Osteocyte (in vitro differentiated cells): Measurements from ENCODE around the gene GSAP. TPM values are rescaled to one million over a fixed set of nuclear protein-coding genes. Genes with fewer than 3 reads are reported as not detected.

Experiments used
- DNase-seq: peaks from one replicate; pipeline ENCODE4 v3.0.0; 2021; ENCODE audit warnings: mixed read lengths; ENCODE audit not compliant: unreplicated experiment; ENCODE audit errors: extremely low spot score
- H3K27ac Mint-ChIP-seq: one replicate; pipeline ENCODE4 v1.8.0; 2021; ENCODE audit warnings: mild to moderate bottlenecking, mixed read lengths; ENCODE audit not compliant: unreplicated experiment
- H3K27me3 Mint-ChIP-seq: one replicate; pipeline ENCODE4 v1.8.0; 2021; ENCODE audit warnings: mixed read lengths; ENCODE audit not compliant: unreplicated experiment
- H3K36me3 Mint-ChIP-seq: one replicate; pipeline ENCODE4 v1.8.0; 2021; ENCODE audit warnings: mixed read lengths; ENCODE audit not compliant: unreplicated experiment
- H3K4me1 Mint-ChIP-seq: one replicate; pipeline ENCODE4 v1.8.0; 2021; ENCODE audit warnings: mixed read lengths; ENCODE audit not compliant: unreplicated experiment
- H3K4me3 Mint-ChIP-seq: one replicate; pipeline ENCODE4 v1.8.0; 2021; ENCODE audit warnings: mild to moderate bottlenecking, moderate library complexity, mixed read lengths; ENCODE audit not compliant: unreplicated experiment
- H3K9me3 Mint-ChIP-seq: one replicate; pipeline ENCODE4 v1.8.0; 2021; ENCODE audit warnings: mixed read lengths; ENCODE audit not compliant: unreplicated experiment
- total RNA-seq: library from RNA; stranded (reverse); gene quantifications from 2 replicates; pipeline ENCODE4 v1.2.1, GENCODE V29; 2021
- TF ChIP-seq, protein P1 (sequence below): fragments of 200-600 bp; sonication (generic); IDR thresholded peaks from 2 replicates; pipeline ENCODE4 v1.5.0; 2021; ENCODE audit warnings: antibody characterized with exemption, mild to moderate bottlenecking, moderate library complexity

GSAP gene
- total RNA-seq, 1 donor from 2014 or later, result 0.83 TPM

DNA sequence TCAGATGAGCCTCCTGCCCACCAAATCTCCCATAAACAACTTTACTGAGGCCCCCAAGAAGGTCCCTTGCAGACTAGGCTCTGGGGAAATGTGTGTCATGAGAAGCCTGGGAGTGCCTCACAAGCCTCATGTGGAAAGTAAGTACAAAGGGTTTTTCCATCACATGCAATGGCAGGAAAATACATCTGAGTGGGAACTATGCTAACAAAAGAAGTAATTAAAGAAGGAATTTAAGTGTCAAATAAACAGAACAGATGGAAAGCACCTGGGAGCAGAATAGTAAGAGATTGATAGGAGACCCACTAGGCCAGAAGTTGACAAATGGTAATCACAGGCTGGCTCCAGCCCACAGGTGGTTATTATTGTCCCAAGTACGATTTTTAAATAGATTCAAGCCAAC, 20.5 kb downstream of the GSAP start:
- Mint-ChIP-seq H3K9me3 (no peaks in the 10 kb centered on the region), H3K36me3 (no peaks in the 10 kb centered on the region), H3K4me1 (peaks cover 5% of the 10 kb centered on the region), H3K27me3 (no peaks in the 10 kb centered on the region), H3K4me3 (no peak overlapping the region), H3K27ac (no peak overlapping the region)
- DNase-seq, result no peak
- TF ChIP-seq, protein P1, sequence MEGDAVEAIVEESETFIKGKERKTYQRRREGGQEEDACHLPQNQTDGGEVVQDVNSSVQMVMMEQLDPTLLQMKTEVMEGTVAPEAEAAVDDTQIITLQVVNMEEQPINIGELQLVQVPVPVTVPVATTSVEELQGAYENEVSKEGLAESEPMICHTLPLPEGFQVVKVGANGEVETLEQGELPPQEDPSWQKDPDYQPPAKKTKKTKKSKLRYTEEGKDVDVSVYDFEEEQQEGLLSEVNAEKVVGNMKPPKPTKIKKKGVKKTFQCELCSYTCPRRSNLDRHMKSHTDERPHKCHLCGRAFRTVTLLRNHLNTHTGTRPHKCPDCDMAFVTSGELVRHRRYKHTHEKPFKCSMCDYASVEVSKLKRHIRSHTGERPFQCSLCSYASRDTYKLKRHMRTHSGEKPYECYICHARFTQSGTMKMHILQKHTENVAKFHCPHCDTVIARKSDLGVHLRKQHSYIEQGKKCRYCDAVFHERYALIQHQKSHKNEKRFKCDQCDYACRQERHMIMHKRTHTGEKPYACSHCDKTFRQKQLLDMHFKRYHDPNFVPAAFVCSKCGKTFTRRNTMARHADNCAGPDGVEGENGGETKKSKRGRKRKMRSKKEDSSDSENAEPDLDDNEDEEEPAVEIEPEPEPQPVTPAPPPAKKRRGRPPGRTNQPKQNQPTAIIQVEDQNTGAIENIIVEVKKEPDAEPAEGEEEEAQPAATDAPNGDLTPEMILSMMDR, result no peak

DNA sequence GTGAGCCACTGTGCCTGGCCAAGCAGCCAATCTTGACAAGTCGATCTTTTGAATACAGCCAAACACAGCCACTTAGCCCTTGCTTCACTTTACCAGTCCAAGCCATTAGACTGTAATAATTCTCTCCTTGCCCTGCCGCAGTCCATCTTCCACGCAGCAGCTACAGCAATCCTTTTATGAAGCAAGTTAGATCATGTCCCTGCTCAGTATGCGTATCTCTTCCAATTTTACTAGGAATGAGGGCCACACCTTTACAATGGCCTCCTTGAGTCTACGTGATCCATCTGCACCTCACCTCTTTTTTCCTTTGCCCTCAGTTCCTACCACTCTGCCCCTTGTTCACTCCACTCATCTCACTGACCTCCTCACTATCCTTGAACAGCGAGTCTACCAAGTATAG, 22.2 kb downstream of the GSAP start:
- H3K27me3 Mint-ChIP-seq, result no peaks in the 10 kb centered on the region
- no peak overlapping the region for H3K4me3 Mint-ChIP-seq
- DNase-seq, result no peak
- H3K27ac Mint-ChIP-seq, result no peak overlapping the region
- H3K4me1 Mint-ChIP-seq, result peaks cover 5% of the 10 kb centered on the region
- TF ChIP-seq, protein P1, result no peak
- H3K36me3 Mint-ChIP-seq, result no peaks in the 10 kb centered on the region
- no peaks in the 10 kb centered on the region for H3K9me3 Mint-ChIP-seq

DNA sequence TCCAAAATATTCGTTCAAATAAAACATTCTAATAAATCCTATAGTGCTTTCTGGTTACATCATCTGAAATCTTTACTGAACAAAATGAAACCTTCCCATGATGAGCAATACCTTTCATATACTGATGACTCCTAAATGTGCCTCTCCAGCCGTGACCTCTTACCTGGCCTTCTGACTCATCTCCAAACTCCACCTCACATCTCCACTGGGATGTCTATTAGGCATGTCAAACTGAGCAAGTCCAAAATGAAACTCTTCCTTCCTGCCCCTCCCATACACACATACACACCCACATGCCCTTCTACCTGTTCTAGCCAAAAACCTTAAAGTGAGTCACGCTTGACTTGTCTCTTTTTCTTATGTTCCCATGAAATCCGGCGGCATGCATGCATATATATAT, 22.9 kb downstream of the GSAP start:
- no peak for DNase-seq
- no peaks in the 10 kb centered on the region for H3K9me3 Mint-ChIP-seq
- H3K36me3 Mint-ChIP-seq, result no peaks in the 10 kb centered on the region
- H3K4me1 Mint-ChIP-seq, result peaks cover 8% of the 10 kb centered on the region
- no peak overlapping the region for H3K27ac Mint-ChIP-seq
- H3K27me3 Mint-ChIP-seq, result no peaks in the 10 kb centered on the region
- H3K4me3 Mint-ChIP-seq, result no peak overlapping the region
- TF ChIP-seq, protein P1, result no peak

DNA sequence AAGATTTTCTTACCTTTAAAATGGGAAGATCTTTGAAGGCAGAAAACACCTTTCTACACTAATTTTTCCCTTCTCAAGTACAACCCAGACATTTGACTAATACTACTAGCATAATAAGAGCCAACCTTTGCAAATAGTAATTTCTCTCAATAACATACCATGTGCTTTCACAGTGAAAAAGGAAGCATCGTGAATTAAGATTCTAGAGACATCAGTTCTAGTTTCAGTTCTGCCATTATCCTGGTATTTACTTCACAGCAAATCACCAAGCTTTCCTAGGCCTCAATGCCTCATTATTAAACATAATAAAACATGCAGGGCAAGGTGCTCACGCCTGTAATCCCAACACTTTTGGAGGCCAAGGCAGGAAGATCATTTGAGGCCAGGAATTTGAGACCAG, 24.9 kb downstream of the GSAP start:
- Mint-ChIP-seq H3K4me3 (no peak overlapping the region), H3K27ac (no peak overlapping the region), H3K36me3 (no peaks in the 10 kb centered on the region), H3K27me3 (no peaks in the 10 kb centered on the region), H3K4me1 (peaks cover 17% of the 10 kb centered on the region), H3K9me3 (no peaks in the 10 kb centered on the region)
- TF ChIP-seq, protein P1, result no peak
- no peak for DNase-seq

DNA sequence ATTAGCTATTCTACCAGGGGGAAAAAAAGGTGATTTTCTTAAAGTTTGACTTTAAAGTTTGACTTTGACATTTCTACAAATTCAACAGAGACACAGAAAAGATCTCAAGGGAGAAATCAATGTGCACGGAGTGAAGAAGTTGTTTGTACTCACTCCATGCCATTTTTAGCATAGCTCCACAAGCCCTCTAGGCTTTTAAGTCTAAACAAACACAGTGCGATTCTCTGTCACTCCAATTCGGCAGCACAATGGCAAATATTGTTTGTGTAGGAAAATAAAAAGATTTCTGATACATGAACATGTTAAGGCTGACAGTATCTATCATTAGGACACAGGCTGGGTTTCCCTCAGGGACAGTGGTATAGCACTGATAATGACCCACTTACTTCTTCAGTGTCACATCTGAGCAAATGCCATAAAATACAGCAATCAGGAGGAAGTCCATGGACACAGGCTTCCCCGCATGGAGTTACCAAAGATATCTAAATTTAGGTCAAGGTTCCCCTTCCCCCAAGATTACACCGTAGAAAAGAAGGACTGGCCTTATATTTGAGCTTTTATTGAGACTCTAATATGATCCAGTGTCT, 28.0 kb downstream of the GSAP start:
- Mint-ChIP-seq H3K4me3 (no peak overlapping the region), H3K36me3 (peaks cover 1% of the 10 kb centered on the region), H3K9me3 (no peaks in the 10 kb centered on the region), H3K27me3 (no peaks in the 10 kb centered on the region), H3K27ac (no peak overlapping the region), H3K4me1 (peaks cover 12% of the 10 kb centered on the region)
- DNase-seq, result no peak
- TF ChIP-seq, protein P1, result no peak
